ENCODE measurements around the gene SCOC.

Gene SCOC

DNA sequence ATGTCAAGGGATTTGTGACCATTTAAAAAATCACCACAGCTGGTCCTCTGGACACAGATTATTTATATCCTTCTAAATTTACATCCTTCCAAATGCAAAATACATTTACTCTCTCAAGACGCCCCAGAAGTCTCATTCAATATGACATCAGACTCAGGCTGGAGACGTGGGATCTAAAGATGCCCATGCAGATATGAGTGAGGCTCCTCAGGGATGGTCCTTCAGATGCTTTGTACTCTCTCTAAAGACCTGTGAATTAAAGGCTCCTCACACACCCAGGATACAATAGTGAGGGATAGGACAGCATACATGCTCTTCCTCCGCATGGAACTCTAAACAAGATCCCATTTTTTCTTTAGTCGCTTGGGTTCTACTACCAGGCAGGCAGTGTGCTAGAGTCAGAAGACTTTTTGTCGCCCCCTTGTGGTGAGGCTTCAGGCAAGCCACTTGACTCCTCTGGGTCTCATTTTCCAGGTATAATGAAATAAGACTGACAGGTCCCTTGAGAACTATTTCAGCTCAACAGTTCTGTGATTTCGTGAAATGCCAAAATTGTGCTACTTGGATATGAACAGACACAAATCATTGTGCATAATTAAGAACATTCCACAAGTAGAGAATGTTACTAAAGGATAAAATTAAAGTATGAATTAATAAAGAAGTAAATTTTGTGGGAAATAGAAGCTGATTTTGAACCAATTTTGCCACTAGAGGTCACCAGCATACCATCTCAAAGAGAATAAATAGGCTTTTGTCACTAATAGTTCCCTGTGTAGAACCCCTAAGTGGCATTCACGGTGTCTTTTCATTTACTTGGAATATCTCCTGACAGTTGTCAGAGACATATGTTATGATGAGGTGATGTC, 13.7 kb upstream of the SCOC start:
- no peak overlapping the region for H3K4me3 ChIP-seq (ENCODE audit: low read depth in 1 of 2, low read length in 2 of 2)
- H3K27me3 ChIP-seq (ENCODE audit: control insufficient read depth in 1 of 2, insufficient read depth in 2 of 2, low read length in 2 of 2), result no peaks in the 10 kb centered on the region
- peaks cover 4 to 16% of the 10 kb centered on the region in 2 donors for H3K4me1 ChIP-seq (ENCODE audit: control insufficient read depth in 1 of 2, insufficient read depth in 2 of 2, low read length in 2 of 2)
- H3K27ac ChIP-seq (ENCODE audit: low read depth, low read length), result no peak overlapping the region
- H3K36me3 ChIP-seq (ENCODE audit: control insufficient read depth in 1 of 2, insufficient read depth in 2 of 2, low read length in 2 of 2), result no peaks in the 10 kb centered on the region
- no peaks in the 10 kb centered on the region for H3K9me3 ChIP-seq (ENCODE audit: control insufficient read depth in 1 of 2, low read length in 2 of 2)
- no peak overlapping the region for H3K9ac ChIP-seq (ENCODE audit: low read depth in 1 of 2, low read length in 2 of 2)

DNA sequence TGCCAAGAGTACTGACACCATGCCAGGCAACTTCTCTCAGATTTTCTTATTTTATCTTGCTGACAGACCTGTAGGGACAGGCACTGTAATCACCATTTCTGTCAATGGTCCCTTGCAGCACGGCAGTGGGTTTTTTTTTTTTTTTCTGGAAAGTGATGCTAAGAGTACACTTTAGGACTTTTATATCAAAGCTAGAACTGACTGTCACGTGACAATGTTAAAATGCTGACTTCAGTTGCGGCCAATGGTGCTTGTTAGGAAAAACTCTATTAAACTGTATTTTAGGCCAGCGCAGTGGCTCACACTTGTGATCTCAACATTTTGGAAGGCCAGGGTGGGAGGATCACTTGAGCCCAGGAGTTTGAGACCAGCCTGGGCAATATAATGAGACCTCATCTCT, 12.3 kb upstream of the SCOC start:
- no peaks in the 10 kb centered on the region for H3K27me3 ChIP-seq (ENCODE audit: control insufficient read depth in 1 of 2, insufficient read depth in 2 of 2, low read length in 2 of 2)
- H3K4me1 ChIP-seq (ENCODE audit: control insufficient read depth in 1 of 2, insufficient read depth in 2 of 2, low read length in 2 of 2), result peaks cover 4 to 16% of the 10 kb centered on the region in 2 donors
- no peaks in the 10 kb centered on the region for H3K36me3 ChIP-seq (ENCODE audit: control insufficient read depth in 1 of 2, insufficient read depth in 2 of 2, low read length in 2 of 2)
- no peak overlapping the region for H3K4me3 ChIP-seq (ENCODE audit: low read depth in 1 of 2, low read length in 2 of 2)
- no peaks in the 10 kb centered on the region for H3K9me3 ChIP-seq (ENCODE audit: control insufficient read depth in 1 of 2, low read length in 2 of 2)
- H3K9ac ChIP-seq (ENCODE audit: low read depth in 1 of 2, low read length in 2 of 2), result no peak overlapping the region
- no peak overlapping the region for H3K27ac ChIP-seq (ENCODE audit: low read depth, low read length)

DNA sequence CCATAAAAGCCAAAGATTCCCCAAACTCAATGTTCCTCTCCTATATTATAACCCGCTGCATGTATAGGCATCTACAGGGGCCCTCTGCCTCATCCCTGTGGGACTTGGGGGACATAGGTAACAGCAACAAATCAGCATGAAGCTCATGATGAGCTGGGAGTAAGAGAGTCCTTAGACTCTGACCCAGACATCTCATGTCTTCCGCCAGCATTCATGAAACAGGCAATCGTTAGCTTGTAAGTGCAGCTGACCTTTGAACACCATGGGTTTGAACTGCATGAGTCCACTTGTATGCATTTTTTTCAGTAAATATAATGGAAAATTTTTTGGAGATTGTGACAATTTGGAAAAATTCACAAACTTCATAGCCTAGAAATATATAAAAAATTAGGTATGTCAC, 10.4 kb upstream of the SCOC start:
- Histone ChIP-seq H3K9ac (ENCODE audit: low read depth in 1 of 2, low read length in 2 of 2) (no peak overlapping the region), H3K9me3 (ENCODE audit: control insufficient read depth in 1 of 2, low read length in 2 of 2) (no peaks in the 10 kb centered on the region), H3K4me1 (ENCODE audit: control insufficient read depth in 1 of 2, insufficient read depth in 2 of 2, low read length in 2 of 2) (peaks cover 0 to 9% of the 10 kb centered on the region in 2 donors), H3K27ac (ENCODE audit: low read depth, low read length) (no peak overlapping the region), H3K36me3 (ENCODE audit: control insufficient read depth in 1 of 2, insufficient read depth in 2 of 2, low read length in 2 of 2) (no peaks in the 10 kb centered on the region), H3K4me3 (ENCODE audit: low read depth in 1 of 2, low read length in 2 of 2) (no peak overlapping the region), H3K27me3 (ENCODE audit: control insufficient read depth in 1 of 2, insufficient read depth in 2 of 2, low read length in 2 of 2) (no peaks in the 10 kb centered on the region)

GRCh38 chr4:140363558-140363957, 9.9 kb upstream of the SCOC start:
- Histone ChIP-seq H3K4me1 (ENCODE audit: control insufficient read depth in 1 of 2, insufficient read depth in 2 of 2, low read length in 2 of 2) (peaks cover 0 to 7% of the 10 kb centered on the region in 2 donors), H3K36me3 (ENCODE audit: control insufficient read depth in 1 of 2, insufficient read depth in 2 of 2, low read length in 2 of 2) (no peaks in the 10 kb centered on the region), H3K27ac (ENCODE audit: low read depth, low read length) (no peak overlapping the region), H3K9ac (ENCODE audit: low read depth in 1 of 2, low read length in 2 of 2) (no peak overlapping the region), H3K4me3 (ENCODE audit: low read depth in 1 of 2, low read length in 2 of 2) (no peak overlapping the region), H3K27me3 (ENCODE audit: control insufficient read depth in 1 of 2, insufficient read depth in 2 of 2, low read length in 2 of 2) (no peaks in the 10 kb centered on the region), H3K9me3 (ENCODE audit: control insufficient read depth in 1 of 2, low read length in 2 of 2) (no peaks in the 10 kb centered on the region)

- Histone ChIP-seq H3K27me3 (ENCODE audit: control insufficient read depth in 1 of 2, insufficient read depth in 2 of 2, low read length in 2 of 2) (no peaks in the 10 kb centered on the region), H3K4me1 (ENCODE audit: control insufficient read depth in 1 of 2, insufficient read depth in 2 of 2, low read length in 2 of 2) (peaks cover 0 to 7% of the 10 kb centered on the region in 2 donors), H3K4me3 (ENCODE audit: low read depth in 1 of 2, low read length in 2 of 2) (no peak overlapping the region), H3K9ac (ENCODE audit: low read depth in 1 of 2, low read length in 2 of 2) (no peak overlapping the region), H3K36me3 (ENCODE audit: control insufficient read depth in 1 of 2, insufficient read depth in 2 of 2, low read length in 2 of 2) (no peaks in the 10 kb centered on the region), H3K27ac (ENCODE audit: low read depth, low read length) (no peak overlapping the region), H3K9me3 (ENCODE audit: control insufficient read depth in 1 of 2, low read length in 2 of 2) (no peaks in the 10 kb centered on the region)
These were observed 5.7 kb upstream of the SCOC start for GRCh38 chr4:140367738-140368137.

- no peaks in the 10 kb centered on the region for H3K9me3 ChIP-seq (ENCODE audit: control insufficient read depth in 1 of 2, low read length in 2 of 2)
- no peaks in the 10 kb centered on the region for H3K36me3 ChIP-seq (ENCODE audit: control insufficient read depth in 1 of 2, insufficient read depth in 2 of 2, low read length in 2 of 2)
- no peaks in the 10 kb centered on the region for H3K27me3 ChIP-seq (ENCODE audit: control insufficient read depth in 1 of 2, insufficient read depth in 2 of 2, low read length in 2 of 2)
- H3K27ac ChIP-seq (ENCODE audit: low read depth, low read length), result no peak overlapping the region
- no peak overlapping the region for H3K9ac ChIP-seq (ENCODE audit: low read depth in 1 of 2, low read length in 2 of 2)
- peaks cover 0 to 5% of the 10 kb centered on the region in 2 donors for H3K4me1 ChIP-seq (ENCODE audit: control insufficient read depth in 1 of 2, insufficient read depth in 2 of 2, low read length in 2 of 2)
- no peak overlapping the region for H3K4me3 ChIP-seq (ENCODE audit: low read depth in 1 of 2, low read length in 2 of 2)
These were observed 4.8 kb upstream of the SCOC start for GRCh38 chr4:140368686-140369085.

DNA sequence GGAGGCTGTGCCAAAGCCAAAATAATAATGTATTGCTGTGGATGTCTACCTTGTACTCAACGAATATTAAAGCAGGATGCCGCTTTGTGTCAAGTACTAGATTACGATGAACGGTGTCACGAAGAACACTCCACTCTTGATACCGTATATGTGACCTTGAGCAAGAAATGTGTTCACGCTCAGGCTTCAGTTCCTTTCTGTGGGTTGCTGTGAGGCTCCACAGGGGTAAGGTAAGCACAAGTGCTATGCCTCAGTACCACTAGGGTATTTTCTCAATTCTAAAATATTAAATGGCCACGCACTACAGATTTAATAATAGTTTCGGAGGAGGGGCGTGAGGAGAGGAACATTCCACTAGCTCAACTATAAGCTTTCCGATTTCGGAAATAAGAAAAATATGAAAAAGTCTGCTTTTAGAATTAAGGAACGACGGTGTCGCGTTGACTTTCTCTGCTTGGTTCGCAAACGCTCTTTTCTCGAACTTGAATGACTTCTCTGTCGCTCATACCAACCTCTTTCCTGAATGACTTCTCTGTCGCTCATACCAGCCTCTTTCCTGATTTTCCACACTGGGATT, 607 bp upstream of the SCOC start:
- H3K9me3 ChIP-seq (ENCODE audit: control insufficient read depth in 1 of 2, low read length in 2 of 2), result no peaks in the 10 kb centered on the region
- no peaks in the 10 kb centered on the region for H3K36me3 ChIP-seq (ENCODE audit: control insufficient read depth in 1 of 2, insufficient read depth in 2 of 2, low read length in 2 of 2)
- H3K9ac ChIP-seq (ENCODE audit: low read depth in 1 of 2, low read length in 2 of 2), result peak overlapping the region; percentile 65 to 81
- H3K27ac ChIP-seq (ENCODE audit: low read depth, low read length), result peak overlapping the region; percentile 43
- no peaks in the 10 kb centered on the region for H3K27me3 ChIP-seq (ENCODE audit: control insufficient read depth in 1 of 2, insufficient read depth in 2 of 2, low read length in 2 of 2)
- peak overlapping the region; percentile 88 to 93 for H3K4me3 ChIP-seq (ENCODE audit: low read depth in 1 of 2, low read length in 2 of 2)
- H3K4me1 ChIP-seq (ENCODE audit: control insufficient read depth in 1 of 2, insufficient read depth in 2 of 2, low read length in 2 of 2), result peaks cover 13 to 20% of the 10 kb centered on the region in 2 donors

- H3K27ac ChIP-seq (ENCODE audit: low read depth, low read length), result peak overlapping the region; percentile 58
- H3K4me3 ChIP-seq (ENCODE audit: low read depth in 1 of 2, low read length in 2 of 2), result peak overlapping the region; percentile 88 to 93
- peaks cover 13 to 20% of the 10 kb centered on the region in 2 donors for H3K4me1 ChIP-seq (ENCODE audit: control insufficient read depth in 1 of 2, insufficient read depth in 2 of 2, low read length in 2 of 2)
- H3K27me3 ChIP-seq (ENCODE audit: control insufficient read depth in 1 of 2, insufficient read depth in 2 of 2, low read length in 2 of 2), result no peaks in the 10 kb centered on the region
- no peaks in the 10 kb centered on the region for H3K9me3 ChIP-seq (ENCODE audit: control insufficient read depth in 1 of 2, low read length in 2 of 2)
- H3K36me3 ChIP-seq (ENCODE audit: control insufficient read depth in 1 of 2, insufficient read depth in 2 of 2, low read length in 2 of 2), result no peaks in the 10 kb centered on the region
- H3K9ac ChIP-seq (ENCODE audit: low read depth in 1 of 2, low read length in 2 of 2), result peak overlapping the region; percentile 80 to 83
These were observed 658 bp downstream of the SCOC start for GRCh38 chr4:140374130-140374477.

DNA sequence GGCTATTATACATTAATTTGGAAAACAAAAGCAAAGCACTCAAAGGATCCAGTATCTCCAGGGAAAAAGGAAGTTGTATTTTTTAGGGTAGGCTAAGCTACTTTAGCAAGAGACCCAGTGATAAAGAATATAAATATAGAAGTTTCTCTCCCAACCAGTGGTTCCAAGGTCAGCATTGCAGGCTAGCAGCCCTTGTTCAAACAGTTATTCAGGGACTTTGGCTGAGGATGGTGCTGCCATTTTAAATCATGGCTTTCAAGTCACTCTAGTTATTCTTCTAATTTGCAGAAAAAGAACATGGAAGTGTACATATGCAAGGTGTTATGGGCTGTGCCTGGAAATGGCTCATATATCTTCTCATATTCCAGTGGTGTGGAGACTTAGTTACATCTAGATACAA, 9.3 kb downstream of the SCOC start:
- Histone ChIP-seq H3K27ac (ENCODE audit: low read depth, low read length) (no peak overlapping the region), H3K9me3 (ENCODE audit: control insufficient read depth in 1 of 2, low read length in 2 of 2) (no peaks in the 10 kb centered on the region), H3K36me3 (ENCODE audit: control insufficient read depth in 1 of 2, insufficient read depth in 2 of 2, low read length in 2 of 2) (peaks cover 0 to 6% of the 10 kb centered on the region in 2 donors), H3K27me3 (ENCODE audit: control insufficient read depth in 1 of 2, insufficient read depth in 2 of 2, low read length in 2 of 2) (no peaks in the 10 kb centered on the region), H3K9ac (ENCODE audit: low read depth in 1 of 2, low read length in 2 of 2) (no peak overlapping the region), H3K4me3 (ENCODE audit: low read depth in 1 of 2, low read length in 2 of 2) (no peak overlapping the region), H3K4me1 (ENCODE audit: control insufficient read depth in 1 of 2, insufficient read depth in 2 of 2, low read length in 2 of 2) (no peaks in the 10 kb centered on the region)

DNA sequence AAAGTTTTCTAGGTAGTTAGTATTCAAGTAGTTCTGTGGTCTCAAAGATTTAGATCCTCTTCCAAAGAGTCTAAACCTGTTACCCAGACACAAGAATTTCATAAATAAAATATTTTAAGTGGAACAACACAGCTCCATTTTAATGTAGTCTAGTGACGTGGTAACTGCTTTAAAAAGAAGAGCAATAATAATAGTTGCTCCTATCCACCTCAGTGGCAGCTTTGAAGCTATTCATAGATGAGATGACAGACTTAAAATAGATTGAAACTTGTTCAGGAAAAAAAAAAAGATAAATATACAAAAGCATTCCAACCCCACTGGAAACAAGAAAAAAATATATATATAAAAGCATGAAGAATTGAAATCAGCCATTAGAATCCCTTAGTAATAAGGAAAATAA, 14.6 kb downstream of the SCOC start:
- Histone ChIP-seq H3K9me3 (ENCODE audit: control insufficient read depth in 1 of 2, low read length in 2 of 2) (no peaks in the 10 kb centered on the region), H3K9ac (ENCODE audit: low read depth in 1 of 2, low read length in 2 of 2) (no peak overlapping the region), H3K4me1 (ENCODE audit: control insufficient read depth in 1 of 2, insufficient read depth in 2 of 2, low read length in 2 of 2) (no peaks in the 10 kb centered on the region), H3K27ac (ENCODE audit: low read depth, low read length) (no peak overlapping the region), H3K27me3 (ENCODE audit: control insufficient read depth in 1 of 2, insufficient read depth in 2 of 2, low read length in 2 of 2) (no peaks in the 10 kb centered on the region), H3K36me3 (ENCODE audit: control insufficient read depth in 1 of 2, insufficient read depth in 2 of 2, low read length in 2 of 2) (peaks cover 0 to 1% of the 10 kb centered on the region in 2 donors), H3K4me3 (ENCODE audit: low read depth in 1 of 2, low read length in 2 of 2) (no peak overlapping the region)

All from duodenal mucosa (tissue), 2 donors.